T follicular helper cell (primary cell): ENCODE results near the gene SOD1.

Experiments
- DNase-seq: peaks from one replicate; pipeline ENCODE4 v3.0.0-alpha.2; 2020; ENCODE audit warnings: low read depth

The SOD1 gene

DNA sequence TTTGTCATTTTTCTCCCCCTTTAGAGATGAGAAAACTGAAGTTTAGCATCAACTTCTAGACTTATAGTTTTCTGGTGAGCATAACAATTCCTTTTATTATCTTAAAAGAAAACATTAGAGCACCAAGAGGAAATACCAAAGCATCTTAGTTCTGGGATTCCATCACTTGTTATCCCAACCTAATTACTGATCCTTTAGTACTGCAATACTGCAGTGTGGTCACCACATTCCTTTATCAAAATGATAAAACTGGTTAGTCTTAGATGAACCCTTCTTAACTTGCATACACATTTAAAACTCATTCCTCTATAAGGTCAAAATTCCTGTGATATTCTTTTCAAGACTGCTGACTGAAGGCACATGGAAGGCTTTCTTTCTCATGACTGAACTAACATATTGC, 23.1 kb downstream of the SOD1 start:
- no peak for DNase-seq

DNA sequence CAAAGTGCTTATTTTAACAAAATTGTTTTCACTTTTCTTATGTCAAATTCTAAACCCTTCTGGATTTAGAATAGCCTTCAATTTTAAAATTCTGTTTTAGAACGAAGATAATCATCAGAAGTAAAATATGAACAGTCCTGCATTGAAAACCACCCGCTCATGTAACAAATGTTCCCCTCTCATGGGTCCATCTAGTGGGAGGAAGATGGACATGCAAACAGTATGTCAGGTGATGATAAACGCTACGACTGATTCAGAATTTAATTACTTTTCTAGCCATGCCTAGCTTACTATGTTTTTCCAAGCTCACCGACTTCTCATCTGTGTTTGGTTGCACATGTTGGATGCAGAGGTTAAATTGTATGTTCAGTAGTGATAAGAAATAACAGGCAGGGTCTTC, 23.5 kb downstream of the SOD1 start:
- no peak for DNase-seq

DNA sequence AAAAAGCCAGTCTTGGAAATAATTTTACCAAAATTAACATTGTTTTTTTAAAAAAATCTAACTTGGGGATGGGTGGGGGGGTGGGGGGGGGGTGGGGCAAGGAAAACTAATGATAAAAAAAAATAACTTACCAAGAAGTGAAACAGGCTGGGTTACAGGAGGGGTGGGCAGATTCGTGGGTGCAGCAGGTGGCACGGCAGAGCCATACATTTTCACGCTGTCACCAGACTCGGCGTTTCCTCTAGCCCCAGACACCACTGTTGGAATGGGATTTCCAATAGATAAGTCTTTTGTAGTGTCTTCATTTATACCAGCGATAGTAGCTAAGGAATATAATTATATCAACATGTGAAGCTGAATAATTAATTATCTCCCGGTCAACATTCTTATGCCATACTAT, 25.4 kb downstream of the SOD1 start:
- DNase-seq = no peak

DNA sequence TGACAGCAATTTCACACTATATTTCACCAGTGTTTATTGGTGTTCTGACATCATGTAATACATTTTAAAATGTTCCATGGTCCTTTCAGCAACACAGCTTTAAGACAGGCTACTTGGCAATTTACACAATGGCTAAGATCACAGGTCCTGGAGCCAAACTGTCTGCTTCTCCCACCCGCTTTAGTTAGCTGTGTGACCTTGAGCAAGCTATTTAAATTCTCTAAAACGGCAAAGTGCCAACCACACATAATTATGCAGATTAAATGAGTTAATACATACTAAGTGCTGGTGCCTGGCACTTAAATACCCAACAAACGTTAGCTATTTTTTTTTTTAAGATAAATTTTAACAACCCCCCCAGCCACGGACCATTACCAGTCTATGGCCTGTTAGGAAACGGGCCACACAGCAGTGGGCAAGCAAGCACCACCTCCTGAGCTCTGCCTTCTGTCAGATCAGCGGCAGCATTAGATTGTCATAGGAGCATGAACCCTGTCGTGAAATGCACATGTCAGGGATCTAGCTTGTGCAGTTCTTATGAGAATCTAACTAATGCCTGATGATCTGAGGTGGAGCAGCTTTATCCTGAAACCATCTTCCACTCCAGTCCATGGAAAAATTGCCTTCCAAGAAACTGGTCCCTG, 26.9 kb downstream of the SOD1 start:
- DNase-seq = no peak

DNA sequence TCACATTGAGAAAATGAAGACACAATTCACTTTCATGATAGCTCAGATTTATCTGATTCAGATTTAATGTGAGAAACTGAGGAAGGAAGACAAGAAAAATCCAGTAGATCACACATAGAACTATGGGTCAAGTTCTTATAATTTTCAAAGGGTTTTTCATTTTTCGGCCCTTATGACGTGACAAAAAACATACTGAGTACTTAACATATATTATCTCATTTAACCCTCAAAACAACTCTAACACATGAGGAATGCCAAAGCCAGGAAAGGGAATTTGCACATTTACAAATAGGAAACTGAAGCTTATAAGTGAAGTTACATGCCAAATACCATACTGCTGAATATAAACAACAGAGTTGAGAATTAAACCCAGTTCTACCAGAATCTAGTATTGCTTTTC, 27.6 kb downstream of the SOD1 start:
- DNase-seq = no peak

DNA sequence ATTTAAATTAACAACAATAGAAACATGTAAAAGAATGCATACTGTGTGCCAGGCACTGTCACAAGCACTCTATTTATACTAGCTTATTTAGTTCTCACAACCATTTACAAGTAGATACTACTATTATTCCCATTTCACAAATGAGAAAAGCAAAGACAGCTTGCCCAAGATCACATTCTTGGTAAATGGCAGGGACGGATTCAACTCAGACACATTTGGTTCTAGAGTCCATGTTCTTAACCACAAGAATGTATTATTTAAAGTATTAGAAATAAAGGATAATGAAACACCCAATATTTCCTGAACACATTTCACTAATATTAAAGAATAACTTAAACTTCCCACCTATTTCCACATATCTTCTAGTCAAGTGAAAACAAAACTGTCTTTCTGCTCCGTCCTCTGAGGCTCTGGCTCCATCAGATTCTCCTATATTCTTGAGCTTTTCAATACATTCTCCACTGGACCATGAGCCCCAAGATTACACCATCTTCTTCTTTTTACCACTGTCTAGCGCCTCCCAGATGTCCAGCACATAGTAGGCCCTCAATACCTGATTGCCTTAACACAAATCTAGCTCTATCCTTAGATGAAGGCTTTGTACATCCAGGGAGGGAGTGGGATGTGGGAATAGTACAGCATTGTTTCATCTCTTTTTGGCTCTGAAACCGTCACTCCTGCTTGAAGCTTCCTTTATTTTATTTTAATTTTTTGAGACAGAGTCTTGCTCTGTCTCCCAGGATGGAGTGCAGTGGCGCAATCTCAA, 29.3 kb downstream of the SOD1 start:
- no peak for DNase-seq

DNA sequence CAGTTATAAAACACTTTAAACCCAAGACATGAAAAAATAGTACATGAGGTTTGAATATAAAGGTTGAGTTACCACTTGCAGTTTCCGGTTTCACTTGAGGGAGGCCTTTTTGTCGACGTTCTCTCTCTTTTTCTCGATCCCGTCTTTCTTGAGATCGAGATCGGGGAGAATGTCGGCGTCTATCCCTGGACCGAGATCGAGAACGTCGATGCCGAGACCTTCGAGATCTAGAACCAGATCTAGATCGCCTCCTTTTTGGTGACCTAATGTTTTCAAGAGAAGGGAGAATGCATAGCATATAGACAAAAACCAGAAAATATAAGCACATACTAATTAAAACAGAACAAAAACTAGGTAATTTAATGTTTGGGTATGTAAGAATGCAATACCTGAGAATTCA, 33.7 kb downstream of the SOD1 start:
- no peak for DNase-seq

DNA sequence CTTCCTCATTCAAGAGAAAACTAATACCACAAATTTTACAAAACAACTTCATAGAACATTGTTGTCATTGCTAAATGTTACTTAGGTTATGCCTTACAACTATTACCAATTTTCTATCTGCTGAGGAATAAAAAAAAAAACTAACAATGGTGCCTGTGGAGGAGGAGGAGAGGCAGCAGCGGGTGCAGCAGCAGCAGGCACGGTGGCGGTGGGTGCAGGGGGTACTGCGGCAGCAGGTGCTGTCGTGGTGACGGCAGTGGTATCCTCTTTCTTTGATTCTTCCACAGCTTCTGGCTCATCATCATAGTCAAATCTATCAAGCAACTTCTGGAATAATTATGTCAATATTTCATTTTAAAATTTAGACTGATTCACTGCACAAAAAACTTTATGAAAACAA, 36.9 kb downstream of the SOD1 start:
- DNase-seq = no peak

DNA sequence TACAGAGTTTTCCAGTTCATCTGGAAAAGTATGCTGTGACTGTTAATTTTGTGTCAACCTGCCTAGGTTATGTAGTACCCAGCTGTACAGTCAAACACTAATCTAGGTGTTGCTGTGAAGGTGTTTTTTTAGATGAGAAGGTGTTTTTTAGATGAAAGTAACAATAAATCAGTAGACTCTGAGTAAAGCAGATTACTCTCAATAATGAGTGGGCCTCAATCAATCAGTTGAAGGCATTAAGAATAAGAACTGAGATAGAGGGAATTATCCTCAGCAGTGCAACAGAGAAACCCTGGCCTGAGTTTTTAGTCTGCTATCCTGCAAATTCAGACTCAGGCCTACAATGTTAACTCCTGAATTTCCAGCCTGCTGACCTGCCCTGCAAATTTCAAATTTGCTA, 39.0 kb downstream of the SOD1 start:
- no peak for DNase-seq

DNA sequence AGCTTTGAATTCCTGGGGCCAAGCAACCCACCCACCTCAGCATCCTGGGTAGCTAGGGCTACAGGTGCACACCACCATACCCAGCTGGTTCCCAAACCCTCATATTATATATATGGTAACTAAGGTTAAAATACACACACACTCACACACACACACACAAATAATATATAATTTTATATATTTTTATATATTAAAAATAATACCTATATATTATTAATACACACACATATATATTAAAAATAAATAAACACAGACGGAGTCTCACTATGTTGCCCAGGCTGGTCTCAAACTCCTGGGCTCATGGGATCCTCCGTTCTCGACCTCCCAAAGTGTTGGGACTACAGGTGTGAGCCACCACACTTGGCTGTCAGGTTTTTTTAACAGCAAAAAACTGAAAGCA, 40.5 kb downstream of the SOD1 start:
- no peak for DNase-seq

DNA sequence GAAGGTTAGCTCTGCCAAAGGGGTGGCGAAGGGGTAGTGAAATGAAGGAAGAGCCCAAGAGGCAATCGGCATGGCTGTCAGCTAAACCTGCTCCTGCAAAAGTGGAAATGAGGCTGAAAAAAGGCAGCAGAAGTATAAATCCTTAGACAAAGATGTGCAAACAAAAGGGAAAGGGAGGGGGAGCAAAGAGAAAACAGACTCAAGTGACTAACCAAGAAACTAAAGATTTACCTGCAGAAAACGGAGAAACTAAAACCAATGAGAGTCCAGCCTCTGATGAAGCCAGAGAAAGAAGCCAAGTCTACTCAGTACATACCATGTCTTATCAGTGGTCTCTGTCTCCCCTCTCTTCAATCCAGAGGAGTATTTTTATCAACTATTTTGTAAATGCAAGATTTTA, 47.1 kb downstream of the SOD1 start:
- no peak for DNase-seq

DNA sequence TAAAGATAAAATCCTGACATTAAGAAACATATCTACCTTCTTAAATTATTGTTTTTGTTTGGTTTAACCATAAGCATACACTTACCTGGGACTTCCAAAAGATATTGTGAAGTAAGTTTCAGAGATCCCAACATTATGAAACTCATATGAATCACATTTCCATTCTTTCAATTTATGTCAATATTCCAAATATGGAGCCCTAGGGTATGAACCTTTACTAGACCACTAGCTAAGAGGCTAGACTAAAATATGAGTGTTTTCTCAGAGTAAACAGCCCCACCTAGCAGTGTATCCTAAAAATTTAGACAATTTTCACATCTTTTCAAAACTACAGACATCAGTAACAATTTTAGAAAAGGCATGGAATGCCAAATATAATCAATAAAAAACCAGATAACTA, 48.0 kb downstream of the SOD1 start:
- DNase-seq = no peak

DNA sequence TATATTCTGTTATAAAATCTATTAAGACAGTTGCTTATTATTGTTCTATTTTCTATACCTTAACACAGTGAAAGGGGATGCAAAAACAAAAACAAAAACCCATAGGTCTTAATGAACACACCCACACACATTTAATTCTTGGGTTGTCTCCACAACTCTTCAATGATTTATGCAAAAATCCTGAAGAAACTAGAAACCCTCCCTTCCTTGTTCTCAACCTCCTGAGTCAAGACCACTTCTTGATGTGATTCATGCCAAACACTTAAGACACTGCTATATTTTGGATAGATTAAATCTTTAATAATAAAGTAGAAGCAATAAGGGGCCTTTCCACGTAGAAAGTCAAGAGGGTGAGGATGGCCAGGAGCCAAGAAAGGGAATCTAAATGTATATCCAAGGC, 49.0 kb downstream of the SOD1 start:
- DNase-seq = no peak

DNA sequence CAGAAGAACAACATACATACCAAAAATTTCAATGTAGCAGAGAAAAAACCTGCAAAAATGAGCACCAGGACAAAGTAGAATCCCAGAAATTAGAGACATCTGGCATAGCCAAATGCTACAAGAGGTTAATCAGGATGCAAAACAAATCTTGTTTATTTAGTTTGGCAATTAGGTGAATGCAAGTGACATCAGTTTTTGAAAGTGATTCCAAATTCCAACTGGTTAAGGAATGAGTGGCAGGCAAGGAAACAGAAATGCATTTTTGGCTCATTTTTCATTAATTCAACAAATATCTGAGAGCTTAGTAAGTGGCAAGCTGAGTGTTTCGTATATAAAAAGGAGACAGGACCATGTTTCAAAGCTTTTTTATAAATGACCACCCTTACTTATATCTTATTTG, 51.1 kb downstream of the SOD1 start:
- DNase-seq = no peak

DNA sequence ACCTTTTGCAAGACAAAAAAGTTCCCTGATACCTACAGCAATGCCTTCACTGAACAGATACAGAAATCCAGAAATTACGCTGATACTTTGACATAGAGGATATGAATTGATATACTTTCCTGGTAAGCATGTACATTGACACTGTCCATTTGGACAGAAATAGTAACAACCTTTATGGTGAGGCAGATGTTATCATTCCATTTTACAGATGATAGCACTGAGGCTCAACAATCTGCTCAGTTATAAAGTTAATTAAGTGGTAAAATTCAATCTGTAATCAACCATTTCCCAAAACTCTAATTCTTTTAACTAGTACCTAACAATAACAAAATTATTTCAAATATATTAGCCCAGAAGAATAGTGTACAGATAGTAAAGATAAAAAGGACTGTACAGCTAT, 51.8 kb downstream of the SOD1 start:
- no peak for DNase-seq

DNA sequence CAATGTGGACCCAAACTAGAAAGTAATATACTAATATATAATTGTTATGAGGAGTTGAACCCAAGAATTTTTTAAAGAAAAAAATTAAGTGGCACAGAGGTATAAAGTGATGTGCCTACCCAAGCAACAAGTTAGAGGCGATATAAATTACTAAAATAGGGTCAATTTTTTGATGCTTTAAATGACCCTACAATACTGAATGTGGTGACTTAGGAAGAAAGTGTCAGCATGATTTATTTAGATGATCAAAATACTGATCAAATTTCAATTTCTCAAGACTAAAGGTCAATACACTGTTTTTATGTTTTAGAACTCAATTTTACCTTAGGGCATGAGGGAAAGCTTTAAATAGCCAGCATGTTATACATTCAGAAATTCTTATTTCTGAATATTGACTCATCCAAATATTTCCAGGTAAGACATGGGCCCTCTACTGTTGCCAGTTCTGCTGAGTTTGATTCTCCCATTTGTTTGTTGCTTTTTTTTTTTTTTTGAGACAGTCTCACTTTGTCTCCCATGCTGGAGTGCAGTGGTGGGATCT, 52.3 kb downstream of the SOD1 start:
- no peak for DNase-seq

DNA sequence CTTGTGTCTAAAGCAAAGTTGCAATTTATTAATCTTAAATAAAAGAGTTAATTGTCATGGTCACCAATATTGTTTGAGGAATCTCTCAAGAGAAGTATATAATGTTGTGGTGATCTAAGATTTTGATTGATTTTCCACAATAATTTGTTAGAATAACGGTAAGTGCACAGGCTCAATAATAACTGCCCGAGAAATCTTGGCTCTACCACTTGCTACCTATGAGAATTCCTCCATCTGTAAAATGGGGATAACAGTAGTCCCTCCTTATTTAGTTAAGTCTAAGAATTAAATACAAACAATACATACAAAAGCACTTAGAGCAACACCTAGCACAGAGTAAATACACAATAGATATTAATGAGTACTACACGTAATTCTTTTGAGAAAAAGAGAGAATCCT, 53.6 kb downstream of the SOD1 start:
- no peak for DNase-seq

DNA sequence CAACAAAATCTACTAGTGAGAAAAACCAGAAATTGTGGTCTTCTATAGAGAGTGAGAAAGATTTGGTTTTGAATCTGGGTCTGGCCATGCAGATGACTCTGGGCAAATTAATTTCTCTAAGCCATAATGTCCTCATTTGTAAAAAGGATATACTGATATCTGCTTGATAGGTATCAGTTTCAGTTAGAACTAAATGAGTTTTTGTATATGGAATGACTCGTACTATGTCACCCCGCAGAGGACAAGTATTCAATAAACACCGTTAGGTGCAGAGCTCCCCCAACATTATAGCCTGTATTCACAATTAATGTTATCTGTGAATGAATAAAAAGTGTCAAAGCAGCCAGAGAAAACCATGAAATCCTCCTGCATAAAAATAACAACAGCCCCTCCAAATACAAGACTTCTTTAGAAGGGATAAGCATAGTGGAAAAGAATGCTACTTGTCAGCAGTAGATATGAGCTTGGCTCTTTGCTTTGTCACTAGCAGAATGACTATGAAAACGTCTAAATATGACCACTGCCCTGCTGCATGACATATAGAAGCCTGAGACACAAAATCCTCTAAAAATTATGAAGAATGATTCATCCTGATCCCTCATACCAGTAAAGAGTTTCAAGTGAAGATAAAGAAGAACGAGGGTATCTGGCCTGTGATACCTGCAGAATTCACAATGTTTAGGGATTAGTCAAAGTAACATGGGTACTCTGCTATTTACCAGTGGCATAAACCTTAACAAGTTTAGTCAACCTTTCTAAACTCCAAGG, 54.7 kb downstream of the SOD1 start:
- DNase-seq = no peak

DNA sequence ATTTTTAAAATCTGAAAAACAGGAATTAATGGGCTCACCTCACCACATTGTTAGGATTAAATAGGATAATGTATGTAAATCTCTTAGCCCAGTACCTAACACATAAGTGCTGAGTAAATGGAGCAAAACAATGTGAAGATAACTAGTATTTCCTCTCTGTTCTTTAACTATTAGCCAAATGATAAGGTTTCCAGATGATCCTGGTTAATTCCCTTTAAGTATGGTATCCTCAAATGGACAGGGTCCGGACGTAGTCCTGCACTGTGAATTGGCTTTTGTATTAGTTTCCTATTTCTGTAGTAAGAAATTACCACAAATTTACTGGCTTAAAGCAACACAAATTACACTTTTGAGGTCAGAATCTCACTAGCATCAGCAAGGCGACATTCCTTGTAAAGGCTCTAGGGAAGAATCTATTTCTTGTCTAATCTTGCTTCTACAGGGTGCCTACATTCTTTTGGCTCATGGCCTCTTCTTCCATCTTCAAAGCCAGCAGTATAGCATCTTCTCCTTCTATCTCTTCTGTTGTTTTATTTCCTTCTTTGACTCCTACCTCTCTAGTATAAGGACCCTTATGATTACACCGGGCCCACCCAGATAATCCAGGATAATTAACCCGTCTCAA, 55.4 kb downstream of the SOD1 start:
- DNase-seq = no peak

DNA sequence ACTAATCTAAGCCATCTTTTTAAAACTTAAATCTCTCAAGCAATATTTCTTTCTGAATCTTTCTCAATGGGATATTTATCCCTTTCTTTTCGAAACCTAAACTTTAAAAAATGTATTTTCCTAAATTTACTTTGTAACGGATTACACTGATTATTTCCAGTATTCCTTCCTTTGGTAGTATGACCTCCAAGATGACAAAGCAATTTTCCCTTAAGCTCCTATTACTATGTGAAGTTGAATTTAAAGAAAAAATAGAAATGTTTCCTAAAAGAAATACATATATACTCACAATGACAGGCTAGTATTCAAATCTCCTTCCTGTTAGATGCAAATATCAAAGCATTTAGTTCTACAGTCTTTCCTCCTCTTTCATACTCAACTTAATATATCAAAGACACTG, 56.6 kb downstream of the SOD1 start:
- DNase-seq = no peak
